GM06990 (cell line): ENCODE results near the gene VSIG2.

Source experiments
- DNase-seq: peaks from one replicate; pipeline ENCODE4 v3.0.0-alpha.2; 2011; ENCODE audit not compliant: insufficient read length; ENCODE audit errors: extremely low read depth
- H3K27me3 ChIP-seq: replicated peaks from 2 replicates; pipeline ENCODE4 v1.6.0; 2011; ENCODE audit warnings: low read length; ENCODE audit not compliant: control insufficient read depth, insufficient read depth
- H3K36me3 ChIP-seq: 2 replicates; pipeline ENCODE4 v1.5.1; 2011; ENCODE audit warnings: low read length; ENCODE audit not compliant: control insufficient read depth, insufficient read depth
- H3K4me3 ChIP-seq: replicated peaks from 2 replicates; pipeline ENCODE4 v1.5.1; 2011; ENCODE audit warnings: low read depth, mild to moderate bottlenecking, control low read depth, low read length
- TF ChIP-seq, protein P1 (sequence below): IDR thresholded peaks from 2 replicates; pipeline ENCODE4 v1.5.1; 2011; ENCODE audit warnings: low read length, control low read depth, mild to moderate bottlenecking, inconsistent platforms; ENCODE audit not compliant: insufficient read depth, poor library complexity, severe bottlenecking

Gene VSIG2

DNA sequence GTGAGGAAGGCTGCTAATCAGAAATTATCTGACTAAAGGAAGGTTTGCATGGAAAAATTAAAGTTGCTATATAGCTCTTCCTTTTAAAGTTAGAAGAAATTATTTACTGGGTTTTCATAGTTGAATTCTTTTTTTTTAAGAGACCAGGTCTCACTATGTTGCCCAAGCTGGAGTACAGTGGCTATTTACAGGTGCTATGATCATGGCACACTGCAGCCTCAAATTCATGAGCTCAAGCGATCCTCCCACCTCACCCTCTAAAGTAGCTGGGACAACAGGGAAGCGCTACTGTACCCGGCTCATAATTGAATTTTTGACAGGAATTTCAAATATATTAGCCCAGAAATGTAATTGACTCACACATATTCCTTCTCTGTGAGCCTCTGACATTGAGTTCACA is 44.3 kb upstream of the VSIG2 start:
- no peaks in the 10 kb centered on the region for H3K27me3 ChIP-seq
- no peak overlapping the region for H3K4me3 ChIP-seq
- no peak for DNase-seq
- TF ChIP-seq, protein P1, sequence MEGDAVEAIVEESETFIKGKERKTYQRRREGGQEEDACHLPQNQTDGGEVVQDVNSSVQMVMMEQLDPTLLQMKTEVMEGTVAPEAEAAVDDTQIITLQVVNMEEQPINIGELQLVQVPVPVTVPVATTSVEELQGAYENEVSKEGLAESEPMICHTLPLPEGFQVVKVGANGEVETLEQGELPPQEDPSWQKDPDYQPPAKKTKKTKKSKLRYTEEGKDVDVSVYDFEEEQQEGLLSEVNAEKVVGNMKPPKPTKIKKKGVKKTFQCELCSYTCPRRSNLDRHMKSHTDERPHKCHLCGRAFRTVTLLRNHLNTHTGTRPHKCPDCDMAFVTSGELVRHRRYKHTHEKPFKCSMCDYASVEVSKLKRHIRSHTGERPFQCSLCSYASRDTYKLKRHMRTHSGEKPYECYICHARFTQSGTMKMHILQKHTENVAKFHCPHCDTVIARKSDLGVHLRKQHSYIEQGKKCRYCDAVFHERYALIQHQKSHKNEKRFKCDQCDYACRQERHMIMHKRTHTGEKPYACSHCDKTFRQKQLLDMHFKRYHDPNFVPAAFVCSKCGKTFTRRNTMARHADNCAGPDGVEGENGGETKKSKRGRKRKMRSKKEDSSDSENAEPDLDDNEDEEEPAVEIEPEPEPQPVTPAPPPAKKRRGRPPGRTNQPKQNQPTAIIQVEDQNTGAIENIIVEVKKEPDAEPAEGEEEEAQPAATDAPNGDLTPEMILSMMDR, result no peak
- no peaks in the 10 kb centered on the region for H3K36me3 ChIP-seq

GRCh38 chr11:124793466-124794278 is 41.6 kb upstream of the VSIG2 start:
- Histone ChIP-seq H3K4me3 (no peak overlapping the region), H3K27me3 (no peaks in the 10 kb centered on the region), H3K36me3 (no peaks in the 10 kb centered on the region)
- peak; percentile 16 for DNase-seq
- TF ChIP-seq, protein P1, result peak; percentile 81

DNA sequence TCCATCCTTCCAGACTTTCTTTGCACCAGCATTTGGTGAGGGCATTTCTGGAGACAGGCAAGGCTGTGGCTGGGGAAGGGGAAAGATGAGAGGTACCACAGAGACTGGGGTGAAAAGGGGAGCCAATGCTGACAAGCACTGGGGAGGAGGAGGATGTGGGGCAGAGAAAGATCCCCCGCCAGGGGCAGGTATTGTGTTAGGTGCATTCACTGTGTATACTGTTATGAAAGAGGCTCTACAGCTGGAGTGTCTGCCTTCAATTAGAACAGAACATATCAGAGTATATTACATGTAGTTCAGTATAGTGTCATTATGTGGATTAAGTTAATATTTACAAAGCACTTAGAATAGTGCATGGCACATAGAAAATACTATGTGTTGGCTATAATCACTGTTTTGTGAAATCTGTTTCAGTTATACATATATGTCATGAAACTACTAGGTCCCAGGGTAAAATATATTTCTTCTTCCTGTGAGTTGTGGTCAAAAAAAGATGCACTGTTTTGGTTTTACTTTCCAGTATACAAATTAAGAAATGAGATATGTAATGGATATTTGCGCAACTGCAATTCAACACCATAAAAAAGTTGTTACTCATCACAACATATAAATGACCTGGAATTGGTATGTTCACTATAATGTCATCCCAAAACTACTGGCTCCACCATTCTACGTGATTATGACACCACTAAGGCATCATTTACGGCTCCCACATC is 39.7 kb upstream of the VSIG2 start:
- H3K4me3 ChIP-seq, result no peak overlapping the region; the same call in 1 of the 2 replicates
- TF ChIP-seq, protein P1, result no peak
- no peaks in the 10 kb centered on the region for H3K36me3 ChIP-seq
- no peaks in the 10 kb centered on the region for H3K27me3 ChIP-seq
- no peak for DNase-seq

DNA sequence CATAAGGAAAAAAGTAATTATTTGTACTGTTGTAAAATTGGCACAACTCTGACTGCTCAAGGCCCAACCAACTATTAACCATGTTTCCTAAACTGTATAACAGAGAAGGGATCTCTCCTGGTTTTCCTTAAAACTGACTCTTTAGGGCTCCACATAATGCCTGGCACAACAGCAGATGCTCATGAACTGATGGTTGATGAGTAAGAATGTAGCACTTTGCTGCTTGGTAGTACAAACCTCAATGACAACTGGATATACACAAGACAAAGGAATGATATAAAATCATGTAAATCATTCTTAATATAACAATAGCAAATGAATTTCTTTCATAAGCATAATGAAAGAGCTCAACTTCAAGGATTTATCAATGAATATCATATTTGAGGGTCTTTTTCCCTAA is 36.5 kb upstream of the VSIG2 start:
- Histone ChIP-seq H3K27me3 (no peaks in the 10 kb centered on the region), H3K36me3 (no peaks in the 10 kb centered on the region), H3K4me3 (no peak overlapping the region)
- no peak for DNase-seq
- TF ChIP-seq, protein P1, result no peak

- H3K27me3 ChIP-seq, result no peaks in the 10 kb centered on the region
- H3K36me3 ChIP-seq, result no peaks in the 10 kb centered on the region
- no peak overlapping the region for H3K4me3 ChIP-seq
- TF ChIP-seq, protein P1, result no peak
- DNase-seq, result no peak
These were observed 32.0 kb upstream of the VSIG2 start for GRCh38 chr11:124784051-124784450.
